Ishikawa (cell line): ENCODE results near the gene ORAI2.

Experiments
- TEAD4 ChIP-seq: IDR thresholded peaks from 2 replicates; pipeline ENCODE4 v1.6.1; 2012
- TF ChIP-seq, protein P1 (sequence below): IDR thresholded peaks from 2 replicates; pipeline ENCODE4 v1.6.1; 2012

DNA sequence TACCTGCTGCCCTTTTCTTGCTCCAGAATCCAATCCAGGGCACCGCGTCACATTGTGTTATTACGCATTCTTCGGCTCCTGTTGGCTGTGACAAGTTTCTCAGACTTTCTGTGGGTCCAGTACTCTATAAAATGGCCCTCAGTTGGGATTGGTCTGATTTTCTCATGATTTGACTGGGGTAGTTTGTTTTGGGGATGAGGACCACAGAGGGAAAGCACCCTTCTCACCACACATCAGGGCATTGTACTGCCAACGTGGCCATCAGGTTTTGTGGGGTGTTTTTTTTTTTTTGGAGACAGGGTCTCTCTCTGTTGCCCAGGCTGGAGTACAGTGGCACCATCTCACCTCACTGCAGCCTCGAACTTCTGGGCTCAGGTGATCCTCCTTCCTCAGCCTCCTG lies 17.0 kb upstream of the ORAI2 start:
- TF ChIP-seq TEAD4, result no peak
- TF ChIP-seq, protein P1, sequence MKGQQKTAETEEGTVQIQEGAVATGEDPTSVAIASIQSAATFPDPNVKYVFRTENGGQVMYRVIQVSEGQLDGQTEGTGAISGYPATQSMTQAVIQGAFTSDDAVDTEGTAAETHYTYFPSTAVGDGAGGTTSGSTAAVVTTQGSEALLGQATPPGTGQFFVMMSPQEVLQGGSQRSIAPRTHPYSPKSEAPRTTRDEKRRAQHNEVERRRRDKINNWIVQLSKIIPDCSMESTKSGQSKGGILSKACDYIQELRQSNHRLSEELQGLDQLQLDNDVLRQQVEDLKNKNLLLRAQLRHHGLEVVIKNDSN, result no peak
